GM12801 (cell line): ENCODE results near the gene MYOZ1.

Source experiments
- TF ChIP-seq, protein P1 (sequence below): IDR thresholded peaks from one replicate; pipeline ENCODE4 v1.5.1; 2011; ENCODE audit warnings: control low read depth; ENCODE audit not compliant: insufficient read length; ENCODE audit errors: extremely low read depth

Gene MYOZ1

GRCh38 chr10:73644767-73645166 is 3.5 kb upstream of the MYOZ1 start:
- TF ChIP-seq, protein P1, sequence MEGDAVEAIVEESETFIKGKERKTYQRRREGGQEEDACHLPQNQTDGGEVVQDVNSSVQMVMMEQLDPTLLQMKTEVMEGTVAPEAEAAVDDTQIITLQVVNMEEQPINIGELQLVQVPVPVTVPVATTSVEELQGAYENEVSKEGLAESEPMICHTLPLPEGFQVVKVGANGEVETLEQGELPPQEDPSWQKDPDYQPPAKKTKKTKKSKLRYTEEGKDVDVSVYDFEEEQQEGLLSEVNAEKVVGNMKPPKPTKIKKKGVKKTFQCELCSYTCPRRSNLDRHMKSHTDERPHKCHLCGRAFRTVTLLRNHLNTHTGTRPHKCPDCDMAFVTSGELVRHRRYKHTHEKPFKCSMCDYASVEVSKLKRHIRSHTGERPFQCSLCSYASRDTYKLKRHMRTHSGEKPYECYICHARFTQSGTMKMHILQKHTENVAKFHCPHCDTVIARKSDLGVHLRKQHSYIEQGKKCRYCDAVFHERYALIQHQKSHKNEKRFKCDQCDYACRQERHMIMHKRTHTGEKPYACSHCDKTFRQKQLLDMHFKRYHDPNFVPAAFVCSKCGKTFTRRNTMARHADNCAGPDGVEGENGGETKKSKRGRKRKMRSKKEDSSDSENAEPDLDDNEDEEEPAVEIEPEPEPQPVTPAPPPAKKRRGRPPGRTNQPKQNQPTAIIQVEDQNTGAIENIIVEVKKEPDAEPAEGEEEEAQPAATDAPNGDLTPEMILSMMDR: no peak

GRCh38 chr10:73644015-73644743 is 2.9 kb upstream of the MYOZ1 start:
- TF ChIP-seq, protein P1: no peak

- TF ChIP-seq, protein P1: no peak
Observed at GRCh38 chr10:73643362-73643761, 2.1 kb upstream of the MYOZ1 start.

GRCh38 chr10:73639286-73639685 is 2.0 kb downstream of the MYOZ1 start:
- TF ChIP-seq, protein P1: no peak

DNA sequence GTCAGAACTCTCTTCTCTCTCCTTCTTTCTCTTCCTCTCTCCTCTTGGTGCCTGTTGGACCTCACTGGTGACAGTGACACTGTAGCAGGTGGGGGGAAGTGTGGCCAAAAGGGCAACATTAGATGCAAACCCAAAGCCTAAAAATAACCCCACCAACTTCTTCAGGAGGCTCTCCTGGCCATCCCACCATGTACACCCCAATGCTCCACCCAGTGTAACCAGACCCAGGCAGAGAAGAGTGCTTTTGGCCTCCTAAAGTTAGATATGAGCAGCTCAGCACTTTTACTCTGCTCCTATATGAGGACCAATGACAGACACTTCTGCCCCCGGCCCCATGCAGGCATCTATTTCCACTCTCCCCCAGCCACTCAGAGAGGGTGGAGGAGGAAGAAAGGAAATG is 5.5 kb downstream of the MYOZ1 start:
- TF ChIP-seq, protein P1: no peak

GRCh38 chr10:73634421-73634820 is 6.9 kb downstream of the MYOZ1 start:
- TF ChIP-seq, protein P1: no peak

DNA sequence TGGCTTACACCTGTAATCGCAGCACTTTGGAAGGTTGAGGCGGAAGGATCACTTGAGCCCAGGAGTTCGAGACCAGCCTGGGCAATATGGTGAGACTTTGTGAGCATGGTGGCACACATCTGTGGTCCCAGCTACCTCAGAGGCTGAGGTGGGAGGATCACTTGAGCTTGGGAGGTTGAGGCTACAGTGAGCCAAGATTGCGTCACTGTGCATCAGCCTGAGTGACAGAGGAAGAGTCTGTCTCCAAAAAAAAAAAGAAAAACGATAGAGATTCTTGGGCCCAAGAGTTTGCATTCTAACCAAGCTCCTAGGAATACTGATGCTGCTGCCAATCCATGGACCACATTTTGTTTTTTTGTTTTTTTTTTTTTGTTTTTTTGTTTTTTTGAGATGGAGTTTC is 12.1 kb downstream of the MYOZ1 start:
- TF ChIP-seq, protein P1: no peak

DNA sequence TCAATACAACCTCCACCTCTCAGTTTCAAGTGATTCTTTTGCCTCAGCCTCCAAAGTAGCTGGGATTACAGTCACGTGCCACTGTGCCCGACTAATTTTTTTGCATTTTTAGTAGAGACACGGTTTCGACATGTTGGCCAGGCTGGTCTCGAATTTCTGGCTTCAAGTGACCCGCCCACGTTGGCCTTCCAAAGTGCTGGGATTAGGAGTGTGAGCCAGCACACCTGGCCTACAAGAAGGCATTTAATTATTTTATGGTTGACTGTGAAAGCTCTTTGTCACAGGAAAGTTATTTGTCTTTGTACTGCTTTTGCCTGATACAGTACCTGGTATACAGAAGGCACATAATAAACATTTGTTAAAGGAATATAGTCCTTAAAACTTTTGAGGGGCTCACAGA is 12.9 kb downstream of the MYOZ1 start:
- TF ChIP-seq, protein P1: no peak
